Measurements from ENCODE around the gene PICK1. TPM values are rescaled to one million over a fixed set of nuclear protein-coding genes. Genes with fewer than 3 reads are reported as not detected.

The PICK1 gene
- total and polyA plus RNA-seq, 2 of the 8 experiments (the other 6 are each of a cell fraction or from before 2014, with no cell fraction given): 20.4 to 22.9 TPM

GRCh38 chr22:38012604-38013072, 44.6 kb upstream of the PICK1 start:
- H2AFZ ChIP-seq (ENCODE audit: low read length): no peak overlapping the region
- H3K27me3 ChIP-seq (replicated peaks in 1 of 4; ENCODE audit: control insufficient read depth in 3 of 4, extremely low read depth in 1 of 4, insufficient read depth in 3 of 4, low read length in 3 of 4): no peaks in the 10 kb centered on the region
- H3K79me1 ChIP-seq (ENCODE audit: low read depth, low read length): no peaks in the 10 kb centered on the region
- no peak overlapping the region for H3K4me2 ChIP-seq (ENCODE audit: insufficient read depth in 1 of 2, low read depth in 2 of 2, low read length in 2 of 2)
- peaks cover 0 to 7% (median 0%) of the 10 kb centered on the region in 4 experiments; a peak in 1 of 7 replicates for H3K4me1 ChIP-seq (replicated peaks in 1 of 4; ENCODE audit: control insufficient read depth in 3 of 4, insufficient read depth in 4 of 4, low read length in 3 of 4)
- no peak overlapping the region for H3K23ac ChIP-seq (ENCODE audit: insufficient read length)
- no peak overlapping the region for H3K14ac ChIP-seq (ENCODE audit: insufficient read length)
- H2BK15ac ChIP-seq (ENCODE audit: low read length): no peak overlapping the region
- H3K18ac ChIP-seq (ENCODE audit: extremely low read depth, low read length): no peak overlapping the region
- H3K36me3 ChIP-seq (ENCODE audit: control insufficient read depth in 2 of 4, insufficient read depth in 4 of 4, low read length in 3 of 4): no peaks in the 10 kb centered on the region
- no peak overlapping the region for H3K56ac ChIP-seq (replicated peaks; ENCODE audit: insufficient read length, low read depth, low read length)
- H4K20me1 ChIP-seq (replicated peaks in 1 of 2; ENCODE audit: control insufficient read depth in 1 of 2, insufficient read depth in 2 of 2, low read length in 2 of 2): no peaks in the 10 kb centered on the region
- no peak overlapping the region for H3K9ac ChIP-seq (replicated peaks in 1 of 4; ENCODE audit: extremely low read depth in 1 of 4, low read depth in 3 of 4, low read length in 3 of 4)
- H2BK120ac ChIP-seq (replicated peaks; ENCODE audit: low read depth, low read length): no peak overlapping the region
- no peak overlapping the region for H4K8ac ChIP-seq (ENCODE audit: extremely low read depth, insufficient read depth, low read length)
- H4K5ac ChIP-seq (ENCODE audit: insufficient read length, low read depth, low read length): no peak overlapping the region
- no peak for FAIRE-seq
- no peak overlapping the region for H2BK12ac ChIP-seq (ENCODE audit: low read depth, low read length)
- H3K4ac ChIP-seq (replicated peaks; ENCODE audit: insufficient read length, low read depth, low read length): no peak overlapping the region
- no peak overlapping the region for H2BK20ac ChIP-seq (ENCODE audit: low read length)
- H3K23me2 ChIP-seq (ENCODE audit: low read depth, low read length): no peaks in the 10 kb centered on the region
- H3K27ac ChIP-seq (ENCODE audit: low read depth, low read length): no peak overlapping the region
- H2BK5ac ChIP-seq (ENCODE audit: low read depth, low read length): no peak overlapping the region
- TF ChIP-seq ATF3 (IDR thresholded peaks at IDR 0.05; ENCODE audit: insufficient read depth, low read depth, low read length): no peak
- TF ChIP-seq KDM5A (IDR thresholded peaks at IDR 0.05; ENCODE audit: low read length): no peak
- TF ChIP-seq CTCF (IDR thresholded peaks at IDR 0.05; ENCODE audit: control extremely low read depth in 1 of 3, insufficient read depth in 1 of 3, low read depth in 1 of 3, low read length in 3 of 3): no peak
- TF ChIP-seq CBX5 (IDR thresholded peaks at IDR 0.05; ENCODE audit: low read depth, low read length): no peak
- no peak for TF ChIP-seq RAD21 (IDR thresholded peaks at IDR 0.05 in 1 of 2, conservative IDR thresholded peaks at IDR 0.05 in 1 of 2; ENCODE audit: low read depth in 2 of 2, low read length in 2 of 2)
- no peak for TF ChIP-seq RFX5 (IDR thresholded peaks at IDR 0.05; ENCODE audit: borderline replicate concordance, low read depth, low read length)
- no peak for TF ChIP-seq JUND (IDR thresholded peaks at IDR 0.05; ENCODE audit: low read length)
- TF ChIP-seq BCL11A (IDR thresholded peaks at IDR 0.05; ENCODE audit: low read depth in 2 of 2, low read length in 2 of 2): no peak
- DNase-seq (ENCODE audit: low read depth in 1 of 2, low spot score in 2 of 2): no peak
- ChIA-PET POLR2A (ENCODE audit: partially characterized antibody) (interaction anchor here (1.0 kb wide), 1 partner anchor 10 kb away, joined by 3 read pairs; no protein-coding TSS in a partner anchor), CTCF (ENCODE audit: partially characterized antibody) (interaction anchor here (0.9 to 1.6 kb wide), 4 partner anchors 15 to 65 kb away, joined by 3 read pairs; no protein-coding TSS in a partner anchor)
- H3K79me2 ChIP-seq (ENCODE audit: control insufficient read depth in 1 of 2, insufficient read depth in 2 of 2, low read length in 2 of 2): no peaks in the 10 kb centered on the region
- WGBS, 2 experiments (ENCODE audit: extremely low coverage in 1 of 2, insufficient coverage in 1 of 2, insufficient read length in 1 of 2, insufficient replicate concordance in 2 of 2, low coverage in 1 of 2, low lambda C conversion rate in 2 of 2, missing lambda C conversion rate in 1 of 2): 91% methylated on average over 7 of the region's 7 CpGs; no CpG with 5 or more reads in 1 of the 2 experiments
- no peak overlapping the region for H3K4me3 ChIP-seq (ENCODE audit: extremely low read depth in 1 of 4, insufficient read depth in 2 of 4, low read depth in 3 of 4, low read length in 4 of 4)
- H3K9me3 ChIP-seq (ENCODE audit: insufficient read depth in 2 of 2, low read depth in 1 of 2, low read length in 1 of 2): no peaks in the 10 kb centered on the region
- H4K91ac ChIP-seq (replicated peaks; ENCODE audit: insufficient read length, low read length): no peak overlapping the region
- no peak overlapping the region for H2AK5ac ChIP-seq (ENCODE audit: low read depth, low read length)
